Type B pancreatic cell (in vitro differentiated cells): ENCODE measurements around the gene CD244. TPM values are rescaled to one million over a fixed set of nuclear protein-coding genes. Genes with fewer than 3 reads are reported as not detected.
A peak's percentile ranks its signal among the peaks of the same experiment; 100 is the strongest.

Experiments
- DNase-seq: peaks from one replicate; pipeline ENCODE4 v3.0.0; 2021; ENCODE audit warnings: mixed read lengths; ENCODE audit not compliant: unreplicated experiment; ENCODE audit errors: extremely low spot score
- H3K27ac Mint-ChIP-seq: 2 replicates; pipeline ENCODE4 v1.8.0; 2021; ENCODE audit warnings: mild to moderate bottlenecking, mixed read lengths
- H3K27me3 Mint-ChIP-seq: 2 replicates; pipeline ENCODE4 v1.8.0; 2021; ENCODE audit warnings: mixed read lengths
- H3K36me3 Mint-ChIP-seq: 2 replicates; pipeline ENCODE4 v1.8.0; 2021; ENCODE audit warnings: mixed read lengths
- H3K4me1 Mint-ChIP-seq: one replicate; pipeline ENCODE4 v1.8.0; 2021; ENCODE audit warnings: mixed read lengths; ENCODE audit not compliant: unreplicated experiment
- H3K4me3 Mint-ChIP-seq: 2 replicates; pipeline ENCODE4 v1.8.0; 2021; ENCODE audit warnings: mild to moderate bottlenecking, mixed read lengths
- H3K9me3 Mint-ChIP-seq: 2 replicates; pipeline ENCODE4 v1.8.0; 2021; ENCODE audit warnings: mixed read lengths
- long read RNA-seq: library from polyadenylated mRNA; unstranded; transcript quantifications from one replicate; pipeline ENCODE4 v2.0.0, GENCODE V29; 2020
- total RNA-seq: library from RNA; stranded (reverse); gene quantifications from 2 replicates; pipeline ENCODE4 v1.2.1, GENCODE V29; 2021; ENCODE audit warnings: low replicate concordance
- TF ChIP-seq, protein P1 (sequence below): fragments of 200-600 bp; sonication (generic); conservative IDR thresholded peaks from 2 replicates; pipeline ENCODE4 v1.5.0; 2021; ENCODE audit warnings: antibody characterized with exemption, mild to moderate bottlenecking

The CD244 gene, protein sequence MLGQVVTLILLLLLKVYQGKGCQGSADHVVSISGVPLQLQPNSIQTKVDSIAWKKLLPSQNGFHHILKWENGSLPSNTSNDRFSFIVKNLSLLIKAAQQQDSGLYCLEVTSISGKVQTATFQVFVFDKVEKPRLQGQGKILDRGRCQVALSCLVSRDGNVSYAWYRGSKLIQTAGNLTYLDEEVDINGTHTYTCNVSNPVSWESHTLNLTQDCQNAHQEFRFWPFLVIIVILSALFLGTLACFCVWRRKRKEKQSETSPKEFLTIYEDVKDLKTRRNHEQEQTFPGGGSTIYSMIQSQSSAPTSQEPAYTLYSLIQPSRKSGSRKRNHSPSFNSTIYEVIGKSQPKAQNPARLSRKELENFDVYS
- total RNA-seq: 0.50 and 0.56 TPM in 2 replicates
- long read RNA-seq, partial matches to known transcripts: 0 of 2 reads
- long read RNA-seq, other reads (novel, unspliced or antisense): 0 of 2 reads

DNA sequence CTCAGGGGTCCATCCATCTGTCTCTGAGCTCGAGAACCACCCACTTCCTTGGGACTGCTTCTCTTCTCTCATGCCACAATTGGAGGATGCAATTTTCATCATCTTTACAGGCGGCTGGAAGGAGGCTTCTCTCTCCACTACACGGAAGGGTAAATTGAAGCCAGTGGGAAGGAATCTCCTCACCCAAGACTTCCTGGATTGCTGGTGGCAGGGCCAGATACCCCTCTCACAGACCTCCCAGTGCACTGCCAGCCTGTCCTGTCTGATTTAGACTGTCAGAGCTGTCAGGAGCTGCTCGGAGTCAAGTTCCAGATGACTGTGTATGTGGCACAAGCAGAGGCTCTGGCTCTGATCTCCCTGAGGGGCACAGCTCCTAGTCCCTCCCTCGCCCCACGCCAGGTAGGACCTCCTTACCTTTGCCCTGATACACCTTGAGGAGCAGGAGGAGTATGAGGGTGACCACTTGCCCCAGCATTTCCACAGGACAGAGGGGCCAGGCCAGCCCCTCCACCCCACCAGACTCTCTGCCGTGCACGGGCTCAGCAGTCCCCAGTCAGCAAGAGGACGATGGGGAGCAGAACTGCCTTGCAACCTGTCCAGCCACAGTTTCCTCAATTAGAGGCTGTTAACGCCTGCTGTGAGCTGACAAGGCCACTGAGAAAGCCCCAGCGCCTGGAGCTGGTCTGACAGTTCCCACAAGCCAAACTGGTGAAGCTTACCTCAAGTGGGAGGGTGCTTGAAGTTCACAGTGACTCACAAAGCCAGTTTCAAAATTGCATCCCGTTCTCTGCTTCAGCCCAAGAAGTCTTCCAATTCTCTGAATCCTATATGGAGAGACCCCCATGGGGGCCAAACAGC lies at the start of gene CD244:
Gene CD244 (minus strand): TSS at position 685 of the 858 bp plus-strand sequence. CDS start 210 bp downstream, at position 475.
- Mint-ChIP-seq H3K27ac (no peak within 1 kb of the TSS), H3K36me3 (no peaks in the 10 kb centered on the region), H3K4me3 (no peak within 1 kb of the TSS), H3K9me3 (no peaks in the 10 kb centered on the region), H3K4me1 (no peaks in the 10 kb centered on the region), H3K27me3 (no peaks in the 10 kb centered on the region)
- DNase-seq: no peak
- TF ChIP-seq, protein P1, sequence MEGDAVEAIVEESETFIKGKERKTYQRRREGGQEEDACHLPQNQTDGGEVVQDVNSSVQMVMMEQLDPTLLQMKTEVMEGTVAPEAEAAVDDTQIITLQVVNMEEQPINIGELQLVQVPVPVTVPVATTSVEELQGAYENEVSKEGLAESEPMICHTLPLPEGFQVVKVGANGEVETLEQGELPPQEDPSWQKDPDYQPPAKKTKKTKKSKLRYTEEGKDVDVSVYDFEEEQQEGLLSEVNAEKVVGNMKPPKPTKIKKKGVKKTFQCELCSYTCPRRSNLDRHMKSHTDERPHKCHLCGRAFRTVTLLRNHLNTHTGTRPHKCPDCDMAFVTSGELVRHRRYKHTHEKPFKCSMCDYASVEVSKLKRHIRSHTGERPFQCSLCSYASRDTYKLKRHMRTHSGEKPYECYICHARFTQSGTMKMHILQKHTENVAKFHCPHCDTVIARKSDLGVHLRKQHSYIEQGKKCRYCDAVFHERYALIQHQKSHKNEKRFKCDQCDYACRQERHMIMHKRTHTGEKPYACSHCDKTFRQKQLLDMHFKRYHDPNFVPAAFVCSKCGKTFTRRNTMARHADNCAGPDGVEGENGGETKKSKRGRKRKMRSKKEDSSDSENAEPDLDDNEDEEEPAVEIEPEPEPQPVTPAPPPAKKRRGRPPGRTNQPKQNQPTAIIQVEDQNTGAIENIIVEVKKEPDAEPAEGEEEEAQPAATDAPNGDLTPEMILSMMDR: no peak

DNA sequence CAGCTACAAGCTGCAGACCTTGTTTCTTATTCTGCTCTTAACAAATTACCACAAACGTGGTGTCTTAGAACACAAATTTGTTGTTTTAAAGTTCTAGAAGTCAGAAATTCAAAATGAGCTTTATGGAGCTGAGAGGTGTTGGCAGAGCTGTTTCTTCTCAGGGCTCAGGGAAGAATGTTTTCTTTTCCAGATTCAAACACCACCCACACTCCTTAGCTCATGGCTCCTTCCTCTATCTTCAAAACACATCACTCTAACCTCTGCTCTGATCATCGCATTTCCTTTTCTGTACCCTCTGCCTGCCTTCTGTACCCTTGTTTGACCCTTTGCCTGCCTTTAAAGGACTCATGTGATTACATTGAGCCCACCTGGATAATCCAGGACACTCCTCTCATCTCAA lies 49.2 kb upstream of the CD244 start:
- H3K27me3 Mint-ChIP-seq: peaks cover 13% of the 10 kb centered on the region
- DNase-seq: no peak
- H3K4me1 Mint-ChIP-seq: peaks cover 12% of the 10 kb centered on the region
- TF ChIP-seq, protein P1: no peak
- H3K36me3 Mint-ChIP-seq: no peaks in the 10 kb centered on the region
- no peak overlapping the region for H3K4me3 Mint-ChIP-seq
- H3K27ac Mint-ChIP-seq: peak overlapping the region; percentile 60
- H3K9me3 Mint-ChIP-seq: no peaks in the 10 kb centered on the region

DNA sequence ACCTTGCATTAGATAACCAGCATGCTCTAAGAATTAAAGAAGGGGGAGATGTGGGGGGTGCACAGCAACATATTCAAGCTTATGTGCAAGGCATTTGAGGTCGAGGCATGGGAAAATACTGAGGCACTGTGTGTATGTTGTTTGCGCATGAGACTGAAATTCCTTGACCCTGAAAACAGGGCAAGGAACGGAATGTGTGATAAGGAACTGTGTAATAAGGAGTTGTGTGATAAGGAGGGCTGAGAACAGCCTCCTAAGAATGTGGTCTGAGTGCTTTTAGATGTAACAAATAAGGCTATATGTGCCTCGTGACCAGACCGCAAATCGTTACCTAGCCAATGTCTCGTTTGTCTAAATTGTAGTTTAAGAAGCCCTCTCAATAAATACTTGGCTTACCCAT lies 48.8 kb upstream of the CD244 start:
- Mint-ChIP-seq H3K27me3 (peaks cover 13% of the 10 kb centered on the region), H3K4me3 (no peak overlapping the region), H3K4me1 (peaks cover 12% of the 10 kb centered on the region), H3K27ac (peak overlapping the region; percentile 60), H3K9me3 (no peaks in the 10 kb centered on the region), H3K36me3 (no peaks in the 10 kb centered on the region)
- TF ChIP-seq, protein P1: no peak
- no peak for DNase-seq

DNA sequence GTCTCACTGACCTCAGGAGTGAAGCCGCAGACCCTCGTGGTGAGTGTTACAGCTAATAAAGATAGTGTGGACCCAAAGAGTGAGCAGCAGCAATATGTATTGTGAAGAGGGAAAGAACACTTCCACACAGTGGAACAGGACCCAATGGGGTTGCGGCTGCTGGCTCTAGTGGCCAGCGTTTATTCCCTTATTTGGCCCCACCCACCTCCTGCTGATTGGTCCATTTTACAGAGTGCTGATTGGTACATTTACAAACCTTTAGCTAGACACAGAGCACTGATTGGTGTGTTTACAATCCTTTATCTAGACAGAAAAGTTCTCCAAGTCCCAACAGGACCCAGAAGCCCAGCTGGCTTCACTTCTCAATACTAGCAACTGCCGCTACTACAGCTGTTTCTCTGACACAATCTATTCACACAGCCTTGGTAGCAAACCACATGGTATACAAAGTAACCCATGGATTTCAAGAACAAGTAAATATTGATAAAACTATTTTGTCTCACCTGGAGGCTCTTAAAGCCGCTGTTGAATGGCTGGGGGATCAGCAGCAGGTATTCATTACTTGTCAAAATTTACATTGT lies 47.6 kb upstream of the CD244 start:
- no peaks in the 10 kb centered on the region for H3K9me3 Mint-ChIP-seq
- TF ChIP-seq, protein P1: no peak
- H3K27ac Mint-ChIP-seq: peak overlapping the region; percentile 41
- H3K36me3 Mint-ChIP-seq: no peaks in the 10 kb centered on the region
- peaks cover 12% of the 10 kb centered on the region for H3K4me1 Mint-ChIP-seq
- peaks cover 7% of the 10 kb centered on the region for H3K27me3 Mint-ChIP-seq
- DNase-seq: no peak
- H3K4me3 Mint-ChIP-seq: no peak overlapping the region

DNA sequence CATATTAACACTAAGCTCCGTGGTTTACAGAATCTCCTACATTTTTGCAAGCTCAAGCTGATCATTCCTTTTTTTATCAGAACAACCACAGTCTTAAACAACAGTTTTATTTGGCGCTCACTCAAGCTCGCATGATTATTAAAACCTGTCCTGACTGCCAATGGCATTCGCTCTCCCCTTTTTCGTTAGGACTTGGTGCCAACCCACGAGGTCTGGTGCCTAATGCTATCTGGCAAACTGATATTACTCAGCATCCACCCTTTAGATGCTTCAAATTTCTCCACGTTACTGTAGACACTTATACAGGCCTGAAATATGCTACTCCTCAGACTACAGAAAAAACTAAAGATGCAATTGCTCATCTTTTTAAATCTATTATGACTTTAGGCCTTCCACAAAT lies 45.3 kb upstream of the CD244 start:
- H3K27ac Mint-ChIP-seq: no peak overlapping the region
- no peaks in the 10 kb centered on the region for H3K27me3 Mint-ChIP-seq
- no peak for DNase-seq
- TF ChIP-seq, protein P1: no peak
- peaks cover 12% of the 10 kb centered on the region for H3K4me1 Mint-ChIP-seq
- H3K9me3 Mint-ChIP-seq: no peaks in the 10 kb centered on the region
- no peak overlapping the region for H3K4me3 Mint-ChIP-seq
- H3K36me3 Mint-ChIP-seq: no peaks in the 10 kb centered on the region
